ENCODE measurements around the gene UQCRH. TPM values are rescaled to one million over a fixed set of nuclear protein-coding genes. Genes with fewer than 3 reads are reported as not detected.
"Not testable (repeated sequence)": the region's sequence is repeated elsewhere in the genome, so short reads cannot be mapped to it uniquely, and the experiment has no call there.

Gene UQCRH
- polyA plus RNA-seq, 3 donors from 2014 or later = 222 to 278 (median 252) TPM

DNA sequence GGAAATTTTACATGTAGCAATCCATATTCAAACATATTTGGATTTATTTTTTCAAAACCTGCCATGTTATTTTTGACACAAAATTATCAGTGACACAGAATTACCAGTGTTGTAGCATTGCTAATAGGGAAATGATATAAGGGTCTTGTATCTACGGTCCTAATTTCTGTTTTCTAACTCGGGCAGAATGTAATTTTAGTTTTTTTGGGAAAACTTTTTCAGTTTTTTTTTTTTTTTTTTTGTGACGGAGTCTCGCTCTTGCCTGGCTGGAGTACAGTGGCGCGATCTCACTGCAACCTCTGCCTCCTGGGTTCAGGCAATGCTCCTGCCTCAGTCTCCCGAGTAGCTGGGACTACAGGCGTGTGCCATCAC lies 2.6 kb downstream of the UQCRH start:
- Mint-ChIP-seq H3K27ac (no peak overlapping the region), H3K4me3 (peak overlapping the region in 3 of 5 donors; percentile 18 to 49 (median 27)), H3K4me1 (peaks cover 35 to 51% of the 10 kb centered on the region in 2 donors), H3K9me3 (no peaks in the 10 kb centered on the region), H3K27me3 (ENCODE audit: low read depth in 3 of 3) (peaks cover 0 to 6% (median 3%) of the 10 kb centered on the region in 3 donors), H3K36me3 (peaks cover 6 to 15% (median 7%) of the 10 kb centered on the region in 3 donors)
- no peak for DNase-seq

DNA sequence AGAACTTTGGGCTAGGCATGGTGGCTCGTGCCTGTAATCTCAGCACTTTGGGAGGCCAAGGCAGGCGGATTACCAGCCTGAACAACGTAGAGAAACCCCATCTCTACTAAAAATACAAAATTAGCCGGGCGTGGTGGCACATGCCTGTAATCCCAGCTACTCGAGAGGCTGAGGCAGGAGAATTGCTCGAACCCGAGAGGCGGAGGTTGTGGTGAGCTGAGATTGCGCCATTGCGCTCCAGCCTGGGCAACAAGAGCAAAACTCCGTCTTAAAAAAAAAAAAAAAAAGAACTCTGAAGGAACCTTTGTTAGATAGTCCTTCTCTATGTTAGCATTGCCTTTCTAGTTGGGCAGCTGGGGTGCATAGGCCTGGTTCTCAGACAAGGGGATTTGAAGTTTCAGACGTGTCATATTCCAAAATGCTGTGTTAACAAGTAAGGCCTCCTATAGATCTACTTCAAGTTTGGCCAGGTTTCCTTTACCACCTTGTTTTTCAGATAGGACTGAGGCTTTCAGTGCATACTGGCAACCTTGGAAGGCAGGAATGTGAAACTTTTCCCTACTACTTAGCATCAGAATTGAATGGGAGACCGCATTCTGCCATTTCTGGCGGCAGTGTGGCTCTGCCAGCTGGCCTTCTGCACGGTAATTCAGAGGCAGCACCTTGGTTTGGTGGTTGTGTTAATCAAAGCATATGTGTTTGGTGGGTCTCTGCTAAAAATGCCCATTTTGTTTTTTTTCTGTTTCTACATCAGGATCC lies 6.1 kb downstream of the UQCRH start:
- Mint-ChIP-seq H3K4me1 (peaks cover 14 to 31% of the 10 kb centered on the region in 2 donors), H3K36me3 (peaks cover 9 to 28% (median 15%) of the 10 kb centered on the region in 3 donors), H3K4me3 (no peak overlapping the region), H3K27me3 (ENCODE audit: low read depth in 3 of 3) (peaks cover 0 to under 1% (median 0%) of the 10 kb centered on the region in 3 donors), H3K9me3 (no peaks in the 10 kb centered on the region), H3K27ac (peak overlapping the region in 1 of 6 donors; percentile 2)
- DNase-seq = no peak

DNA sequence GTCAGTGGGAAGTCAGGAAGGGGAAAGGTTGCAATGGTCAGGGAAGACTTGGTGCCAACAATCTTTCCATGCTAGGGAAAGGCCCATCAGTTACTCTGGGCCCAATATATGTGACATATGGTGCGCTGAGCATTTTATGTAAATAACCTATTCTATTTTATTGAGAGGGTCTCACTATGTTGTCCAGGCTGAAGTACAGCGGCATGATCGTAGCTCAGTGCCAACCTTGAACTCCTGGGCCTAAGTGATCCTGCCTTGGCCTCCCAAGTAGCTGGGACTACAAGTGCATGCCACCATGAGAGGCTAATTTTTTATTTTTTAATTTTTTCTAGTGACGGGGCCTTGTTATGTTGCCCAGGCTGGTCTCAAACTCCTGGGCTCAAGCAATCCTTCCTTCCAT lies 6.8 kb downstream of the UQCRH start:
- H3K9me3 Mint-ChIP-seq = no peaks in the 10 kb centered on the region
- H3K4me3 Mint-ChIP-seq = no peak overlapping the region
- H3K27ac Mint-ChIP-seq = no peak overlapping the region
- H3K4me1 Mint-ChIP-seq = peaks cover 12 to 26% of the 10 kb centered on the region in 2 donors
- peaks cover 0 to 2% (median 0%) of the 10 kb centered on the region in 3 donors for H3K27me3 Mint-ChIP-seq (ENCODE audit: low read depth in 3 of 3)
- no peak for DNase-seq
- H3K36me3 Mint-ChIP-seq = peaks cover 9 to 31% (median 17%) of the 10 kb centered on the region in 3 donors

GRCh38 chr1:46315669-46316403 lies 12.3 kb downstream of the UQCRH start:
- Mint-ChIP-seq H3K4me1 (no peaks in the 10 kb centered on the region), H3K27ac (peak overlapping the region in 2 of 6 donors; percentile 14 to 38), H3K4me3 (no peak overlapping the region), H3K36me3 (peaks cover 10 to 29% (median 12%) of the 10 kb centered on the region in 3 donors), H3K27me3 (ENCODE audit: low read depth in 3 of 3) (peaks cover 0 to 2% (median 0%) of the 10 kb centered on the region in 3 donors), H3K9me3 (no peaks in the 10 kb centered on the region)
- DNase-seq = no peak

DNA sequence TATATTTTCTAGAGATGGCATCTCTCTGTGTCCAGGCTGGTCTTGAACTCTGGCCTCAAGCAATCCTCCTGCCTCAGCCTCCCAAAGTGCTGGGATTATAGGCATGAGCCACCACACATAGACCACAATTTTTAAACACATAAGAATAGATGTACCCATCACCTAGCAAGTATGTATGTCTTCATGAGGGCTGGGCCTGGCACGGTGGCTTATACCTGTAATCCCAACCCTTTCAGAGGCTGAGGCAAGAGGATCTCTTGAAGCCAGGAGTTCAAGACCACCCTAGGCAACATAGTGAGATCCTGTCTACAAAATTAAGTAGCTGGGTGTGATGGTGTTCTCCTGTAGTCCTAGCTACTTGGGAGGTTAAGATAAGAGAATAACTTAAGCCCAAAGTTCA lies 13.8 kb downstream of the UQCRH start:
- peak overlapping the region in 2 of 6 donors; percentile 35 to 45 for H3K27ac Mint-ChIP-seq
- no peaks in the 10 kb centered on the region for H3K4me1 Mint-ChIP-seq
- H3K27me3 Mint-ChIP-seq (ENCODE audit: low read depth in 3 of 3) = peaks cover 0 to 2% (median 0%) of the 10 kb centered on the region in 3 donors
- H3K4me3 Mint-ChIP-seq = no peak overlapping the region
- H3K36me3 Mint-ChIP-seq = peaks cover 10 to 25% (median 12%) of the 10 kb centered on the region in 3 donors
- H3K9me3 Mint-ChIP-seq = no peaks in the 10 kb centered on the region
- no peak for DNase-seq

DNA sequence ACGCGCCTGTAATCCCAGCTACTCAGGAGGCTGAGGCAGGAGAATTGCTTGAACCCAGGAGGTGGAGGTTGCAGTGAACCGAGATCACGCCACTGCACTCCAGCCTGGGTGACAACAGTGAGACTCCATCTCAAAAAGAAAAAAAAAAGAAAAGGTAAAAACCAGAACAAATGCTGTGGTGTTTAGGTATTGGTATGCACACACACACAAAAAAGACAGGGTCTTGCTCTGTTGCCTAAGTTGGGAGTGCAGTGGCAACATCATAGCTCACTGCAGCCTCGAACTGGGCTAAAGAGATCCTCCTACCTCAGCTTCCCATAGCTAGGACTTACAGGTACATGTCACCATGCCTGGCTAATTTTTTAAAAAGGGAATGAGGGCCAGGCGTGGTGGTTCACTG lies 15.8 kb downstream of the UQCRH start:
- peaks cover 4 to 16% (median 9%) of the 10 kb centered on the region in 3 donors for H3K36me3 Mint-ChIP-seq

GRCh38 chr1:46319960-46320914 lies 16.7 kb downstream of the UQCRH start:
- peaks cover 0 to 11% (median 9%) of the 10 kb centered on the region in 3 donors for H3K36me3 Mint-ChIP-seq
- H3K4me3 Mint-ChIP-seq; H3K27ac Mint-ChIP-seq; H3K4me1 Mint-ChIP-seq; H3K9me3 Mint-ChIP-seq; H3K27me3 Mint-ChIP-seq (ENCODE audit: low read depth in 3 of 3); DNase-seq: not testable (repeated sequence)

More for the DNA sequence above, 15.8 kb downstream of the UQCRH start:
- H3K9me3 Mint-ChIP-seq; H3K27me3 Mint-ChIP-seq (ENCODE audit: low read depth in 3 of 3); H3K4me3 Mint-ChIP-seq; H3K27ac Mint-ChIP-seq; H3K4me1 Mint-ChIP-seq; DNase-seq: not testable (repeated sequence)

DNA sequence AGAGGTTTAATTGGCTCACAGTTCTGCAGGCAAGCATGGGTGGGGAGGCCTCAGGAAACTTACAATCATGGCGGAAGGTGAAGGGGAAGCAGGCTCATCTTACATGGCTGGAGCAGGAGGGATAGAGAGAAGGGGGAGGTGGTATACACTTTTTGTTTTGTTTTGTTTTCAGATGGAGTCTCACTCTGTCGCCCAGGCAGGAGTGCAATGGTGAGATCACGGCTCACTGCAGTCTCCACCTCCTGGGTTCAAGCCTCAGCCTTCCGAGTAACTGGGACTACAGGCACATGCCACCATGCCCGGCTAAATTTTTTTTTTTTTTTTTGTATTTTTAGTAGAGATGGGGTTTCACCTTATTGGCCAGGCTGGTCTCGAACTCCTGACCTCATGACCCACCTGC lies 18.7 kb downstream of the UQCRH start:
- H3K36me3 Mint-ChIP-seq; H3K27ac Mint-ChIP-seq; H3K9me3 Mint-ChIP-seq; H3K27me3 Mint-ChIP-seq (ENCODE audit: low read depth in 3 of 3); H3K4me3 Mint-ChIP-seq; DNase-seq; H3K4me1 Mint-ChIP-seq: not testable (repeated sequence)

DNA sequence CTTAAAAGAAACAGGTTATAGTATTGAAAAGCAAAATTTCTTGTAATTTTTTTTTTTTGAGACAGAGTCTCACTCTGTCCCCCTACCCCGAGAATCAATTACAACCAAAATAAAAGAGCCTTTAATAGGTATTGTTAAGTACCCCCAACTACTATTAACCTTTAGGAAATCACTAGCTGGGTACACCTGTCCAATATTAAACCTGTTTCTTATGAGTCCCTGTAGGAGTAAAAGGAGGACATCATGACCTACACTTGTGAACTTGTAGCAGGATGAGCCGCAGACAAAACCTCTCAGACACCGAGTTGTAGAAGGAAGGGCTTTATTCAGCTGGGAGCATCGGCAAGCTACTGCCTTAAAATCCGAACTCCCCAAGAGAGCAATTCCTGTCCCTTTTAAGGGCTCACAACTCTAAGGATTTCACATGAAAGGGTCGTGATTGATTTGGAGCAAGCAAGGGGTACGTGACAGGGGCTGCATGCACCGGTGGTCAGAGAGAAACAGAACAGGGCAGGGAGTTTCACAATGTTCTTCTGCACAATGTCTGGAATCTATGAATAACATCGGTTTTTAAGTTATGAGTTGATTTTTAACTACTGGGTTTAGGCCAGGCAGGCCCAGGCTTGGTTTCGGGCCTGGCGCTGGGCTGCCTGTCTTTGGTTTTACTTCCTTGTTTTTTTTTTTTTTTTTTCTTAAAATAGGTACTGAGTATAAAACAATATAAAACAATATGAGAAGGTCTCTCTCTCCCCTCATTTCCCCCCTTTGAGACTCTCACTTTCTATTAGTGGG lies 22.0 kb downstream of the UQCRH start:
- not testable (repeated sequence) for DNase-seq; H3K4me1 Mint-ChIP-seq; H3K27me3 Mint-ChIP-seq (ENCODE audit: low read depth in 3 of 3); H3K27ac Mint-ChIP-seq; H3K9me3 Mint-ChIP-seq; H3K36me3 Mint-ChIP-seq; H3K4me3 Mint-ChIP-seq

- DNase-seq; H3K27ac Mint-ChIP-seq; H3K9me3 Mint-ChIP-seq; H3K36me3 Mint-ChIP-seq; H3K4me1 Mint-ChIP-seq; H3K27me3 Mint-ChIP-seq (ENCODE audit: low read depth in 3 of 3); H3K4me3 Mint-ChIP-seq: not testable (repeated sequence)
Observed at GRCh38 chr1:46328182-46328581, 24.7 kb downstream of the UQCRH start.

GRCh38 chr1:46329807-46330206 lies 26.3 kb downstream of the UQCRH start:
- H3K4me1 Mint-ChIP-seq; DNase-seq; H3K27me3 Mint-ChIP-seq (ENCODE audit: low read depth in 3 of 3); H3K27ac Mint-ChIP-seq; H3K9me3 Mint-ChIP-seq; H3K36me3 Mint-ChIP-seq; H3K4me3 Mint-ChIP-seq: not testable (repeated sequence)

- not testable (repeated sequence) for H3K9me3 Mint-ChIP-seq; H3K4me1 Mint-ChIP-seq; H3K4me3 Mint-ChIP-seq; DNase-seq; H3K36me3 Mint-ChIP-seq; H3K27ac Mint-ChIP-seq; H3K27me3 Mint-ChIP-seq (ENCODE audit: low read depth in 3 of 3)
Observed at GRCh38 chr1:46330381-46330780, 26.9 kb downstream of the UQCRH start.
